Tibial artery (tissue), 4 donors: ENCODE results near the gene AP1B1.
A peak's percentile ranks its signal among the peaks of the same experiment; 100 is the strongest.

Experiments
- DNase-seq, 2 donors: peaks; one replicate each; pipeline ENCODE4 v3.0.0-alpha.2; 2019
- H3K27ac ChIP-seq, 2 donors: fragments of 200-600 bp; sonication (generic) in 1 of 2; 1 replicate in 1 of 2; 2 replicates in 1 of 2; pipeline ENCODE4 v1.5.1; 2018 to 2019; ENCODE audit warnings: mild to moderate bottlenecking in 1 of 2
- H3K27me3 ChIP-seq, 2 donors: fragments of 200-600 bp; sonication (generic) in 1 of 2; one replicate each; pipeline versions ENCODE4 v1.5.1 to v1.6.0; 2016 to 2019
- H3K36me3 ChIP-seq, 3 donors: fragments of 200-600 bp; sonication (generic) in 2 of 3; one replicate each; pipeline ENCODE4 v1.5.1; 2016 to 2019; ENCODE audit warnings: mild to moderate bottlenecking in 2 of 3
- H3K4me1 ChIP-seq, 4 donors: fragments of 200-600 bp; sonication (generic) in 2 of 4; 1 replicate in 3 of 4; 2 replicates in 1 of 4; pipeline ENCODE4 v1.5.1; 2016 to 2019
- H3K4me3 ChIP-seq, 2 donors: fragments of 200-600 bp; sonication (generic) in 1 of 2; 1 replicate in 1 of 2; 2 replicates in 1 of 2; pipeline ENCODE4 v1.5.1; 2018 to 2019; ENCODE audit warnings: mild to moderate bottlenecking in 2 of 2
- H3K9me3 ChIP-seq, 3 donors: fragments of 200-600 bp; sonication (generic) in 1 of 3; one replicate each; pipeline ENCODE4 v1.5.1; 2016 to 2019
- intact Hi-C: fragments of 100-400 bp; cut with DNase I; formaldehyde crosslinking; loops from one replicate; pipeline ENCODE4 v1.15.0; 2023; ENCODE audit warnings: low total_unique reads
- TF ChIP-seq, protein P1 (sequence below), 2 experiments: fragments of 200-600 bp in 1 of 2; fragments of 450-650 bp in 1 of 2; IDR thresholded peaks; one replicate each; pipeline ENCODE4 v1.5.1; 2017 to 2019; ENCODE audit warnings: antibody characterized with exemption in 2 of 2, mild to moderate bottlenecking in 1 of 2, moderate library complexity in 1 of 2

The AP1B1 gene

DNA sequence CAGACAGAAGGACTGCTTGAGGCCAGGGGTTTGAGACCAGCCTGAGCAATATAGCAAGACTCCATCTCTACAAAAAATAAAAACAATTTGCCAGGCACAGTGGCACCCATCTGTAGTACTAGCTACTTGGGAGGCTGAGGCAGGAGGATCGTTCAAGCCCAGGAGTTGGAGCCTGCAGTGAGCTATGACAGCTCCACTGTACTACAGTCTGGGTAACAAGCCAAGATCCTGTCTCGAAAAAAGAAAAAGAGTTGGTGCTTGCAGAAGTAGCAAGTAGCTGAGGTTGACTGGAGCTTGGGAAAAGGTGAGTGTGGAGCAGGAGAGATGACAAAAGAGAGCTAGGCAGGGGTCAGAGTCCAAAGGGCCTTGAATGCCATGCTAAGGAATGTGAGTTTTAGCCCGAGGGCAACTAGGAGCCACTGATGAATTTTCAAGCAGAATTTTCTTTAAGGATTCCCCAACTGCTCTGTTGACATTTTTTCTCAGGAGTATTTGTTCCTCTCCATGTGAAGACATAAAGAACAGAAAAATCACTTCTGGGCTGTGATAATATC, 3.1 kb downstream of the AP1B1 start:
- Histone ChIP-seq H3K27me3 (no peaks in the 10 kb centered on the region), H3K4me3 (no peak overlapping the region), H3K36me3 (peaks cover 0 to 10% (median 4%) of the 10 kb centered on the region in 3 donors), H3K27ac (no peak overlapping the region), H3K4me1 (peaks cover 0 to 33% (median 16%) of the 10 kb centered on the region in 4 donors), H3K9me3 (no peaks in the 10 kb centered on the region)
- TF ChIP-seq, protein P1, sequence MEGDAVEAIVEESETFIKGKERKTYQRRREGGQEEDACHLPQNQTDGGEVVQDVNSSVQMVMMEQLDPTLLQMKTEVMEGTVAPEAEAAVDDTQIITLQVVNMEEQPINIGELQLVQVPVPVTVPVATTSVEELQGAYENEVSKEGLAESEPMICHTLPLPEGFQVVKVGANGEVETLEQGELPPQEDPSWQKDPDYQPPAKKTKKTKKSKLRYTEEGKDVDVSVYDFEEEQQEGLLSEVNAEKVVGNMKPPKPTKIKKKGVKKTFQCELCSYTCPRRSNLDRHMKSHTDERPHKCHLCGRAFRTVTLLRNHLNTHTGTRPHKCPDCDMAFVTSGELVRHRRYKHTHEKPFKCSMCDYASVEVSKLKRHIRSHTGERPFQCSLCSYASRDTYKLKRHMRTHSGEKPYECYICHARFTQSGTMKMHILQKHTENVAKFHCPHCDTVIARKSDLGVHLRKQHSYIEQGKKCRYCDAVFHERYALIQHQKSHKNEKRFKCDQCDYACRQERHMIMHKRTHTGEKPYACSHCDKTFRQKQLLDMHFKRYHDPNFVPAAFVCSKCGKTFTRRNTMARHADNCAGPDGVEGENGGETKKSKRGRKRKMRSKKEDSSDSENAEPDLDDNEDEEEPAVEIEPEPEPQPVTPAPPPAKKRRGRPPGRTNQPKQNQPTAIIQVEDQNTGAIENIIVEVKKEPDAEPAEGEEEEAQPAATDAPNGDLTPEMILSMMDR (IDR thresholded peaks at IDR 0.05) = no peak
- intact Hi-C loops = loop anchor here (5.0 kb wide), 1 partner anchor 78 kb away; the partner anchor contains the start of gene GAS2L1
- no peak for DNase-seq

DNA sequence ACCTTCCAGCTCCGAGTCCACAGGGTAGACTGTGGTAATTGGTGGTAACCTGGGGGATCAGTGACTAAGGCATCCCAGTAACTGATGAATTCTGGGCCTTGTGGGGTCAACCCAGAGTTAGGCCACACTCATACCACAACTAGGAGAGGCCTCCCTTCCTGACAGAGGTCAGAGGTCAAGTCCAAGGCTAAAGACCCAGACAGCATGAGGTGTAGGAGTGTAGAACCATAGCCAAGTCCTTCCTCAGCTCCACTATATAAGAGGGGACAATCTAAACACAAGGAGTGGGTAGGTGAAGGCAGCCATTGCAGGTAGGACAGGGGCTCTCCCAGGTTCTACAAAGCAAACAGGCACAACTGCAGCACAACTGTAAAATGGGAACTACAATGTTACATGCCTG, 4.6 kb downstream of the AP1B1 start:
- TF ChIP-seq, protein P1 (IDR thresholded peaks at IDR 0.05) = no peak
- Histone ChIP-seq H3K4me1 (peaks cover 0 to 27% (median 10%) of the 10 kb centered on the region in 4 donors), H3K9me3 (no peaks in the 10 kb centered on the region), H3K27ac (no peak overlapping the region), H3K4me3 (no peak overlapping the region), H3K36me3 (peaks cover 0 to 10% (median 4%) of the 10 kb centered on the region in 3 donors), H3K27me3 (no peaks in the 10 kb centered on the region)
- peak in 1 of 2 donors; percentile 16 for DNase-seq
- intact Hi-C loops = no loop called here

DNA sequence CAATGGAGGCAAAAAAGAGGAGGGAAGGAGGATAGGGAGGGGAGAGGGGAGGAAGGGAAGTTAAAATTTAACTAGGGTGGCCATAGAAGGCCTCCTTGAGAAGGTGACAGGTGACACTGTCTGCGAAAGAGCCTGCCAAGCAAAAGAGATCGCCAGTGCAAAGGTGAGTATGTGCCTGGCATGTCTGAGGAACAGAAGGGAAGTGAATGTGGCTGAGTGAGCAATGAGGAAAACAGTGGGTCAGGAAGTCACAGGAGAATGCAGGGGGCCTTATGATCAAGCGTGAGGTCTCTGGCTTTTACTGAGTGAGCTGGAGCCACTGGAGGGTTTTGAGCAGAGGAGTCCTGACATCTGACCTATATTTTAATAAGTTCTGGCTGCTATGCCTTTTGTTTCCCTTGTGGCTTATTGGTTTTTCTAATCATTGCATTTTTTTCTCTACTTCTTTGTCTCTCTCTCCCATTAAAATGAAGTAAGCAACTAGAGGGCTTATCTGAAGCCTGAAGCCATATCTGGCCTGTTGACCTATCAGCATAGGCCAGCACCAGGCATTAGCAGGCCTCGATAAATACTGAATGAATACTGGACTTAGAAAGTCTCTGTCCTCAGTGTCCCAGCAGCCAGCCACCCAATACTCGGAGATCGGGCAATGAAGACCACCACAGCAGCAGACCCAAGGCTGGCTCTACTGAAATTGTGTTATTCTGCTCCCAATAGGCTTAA, 5.6 kb downstream of the AP1B1 start:
- peak in 1 of 2 donors; percentile 59 for DNase-seq
- H3K4me1 ChIP-seq = peaks cover 0 to 23% (median 8%) of the 10 kb centered on the region in 4 donors
- TF ChIP-seq, protein P1 (IDR thresholded peaks at IDR 0.05) = no peak
- no peak overlapping the region for H3K4me3 ChIP-seq
- no peaks in the 10 kb centered on the region for H3K27me3 ChIP-seq
- H3K27ac ChIP-seq = no peak overlapping the region
- intact Hi-C loops = no loop called here
- H3K9me3 ChIP-seq = no peaks in the 10 kb centered on the region
- H3K36me3 ChIP-seq = peaks cover 2 to 15% (median 4%) of the 10 kb centered on the region in 3 donors

DNA sequence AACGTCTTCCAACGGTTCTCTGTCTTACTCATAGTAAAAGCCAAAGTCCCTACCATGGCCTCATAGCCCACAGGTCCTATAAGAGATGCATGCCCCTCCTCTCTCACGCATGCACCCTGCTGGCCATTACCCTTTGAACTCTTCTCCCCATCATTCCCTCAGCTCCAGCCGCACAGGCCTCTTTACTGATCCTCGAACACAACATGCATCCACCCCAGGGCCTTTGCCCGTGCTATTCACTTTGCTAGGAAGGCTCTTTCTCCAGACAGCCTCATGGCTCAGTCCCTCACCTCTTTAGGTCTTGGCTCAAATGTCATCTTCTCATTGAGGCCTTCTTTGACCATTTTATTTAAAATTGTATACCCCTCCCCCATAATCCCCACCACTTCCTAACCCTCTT, 7.5 kb downstream of the AP1B1 start:
- intact Hi-C loops = no loop called here

DNA sequence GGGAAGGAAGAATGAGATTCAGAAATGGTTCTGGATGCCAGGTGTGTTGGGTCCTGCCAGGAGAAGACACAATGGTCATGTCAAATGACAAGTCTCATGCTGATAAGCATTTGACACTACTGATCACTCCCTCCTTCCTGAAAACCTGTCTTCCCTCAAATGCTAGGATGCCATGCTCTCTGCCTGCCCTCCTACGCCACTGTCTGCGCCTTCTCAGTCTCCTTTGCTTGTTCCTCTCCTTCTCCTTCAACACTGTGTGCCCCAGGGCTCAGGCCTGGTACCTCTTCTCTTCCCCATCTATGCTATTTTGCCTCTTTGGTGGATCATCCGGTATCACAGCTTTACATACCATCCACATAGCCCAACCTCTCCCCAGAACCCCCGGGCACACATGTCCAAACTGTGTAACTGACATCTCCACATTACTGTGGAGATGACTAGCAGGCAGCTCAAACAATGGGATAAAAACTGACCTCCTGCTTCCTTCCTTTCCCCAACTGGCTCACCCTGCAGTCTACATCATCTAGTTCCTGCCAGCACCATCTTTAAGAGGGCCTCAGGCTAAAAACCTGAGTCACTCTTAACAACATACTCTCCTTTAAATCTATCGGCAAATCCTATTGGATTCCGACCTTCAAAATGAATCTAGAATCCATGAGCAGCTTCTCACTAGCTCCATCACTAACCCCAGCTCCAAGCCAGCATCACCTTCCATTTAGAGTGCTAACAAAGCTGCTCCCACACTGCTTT, 8.2 kb downstream of the AP1B1 start:
- H3K4me1 ChIP-seq = peaks cover 0 to 5% (median 0%) of the 10 kb centered on the region in 4 donors
- intact Hi-C loops = no loop called here
- TF ChIP-seq, protein P1 (IDR thresholded peaks at IDR 0.05) = no peak
- H3K36me3 ChIP-seq = peaks cover 4 to 36% (median 9%) of the 10 kb centered on the region in 3 donors
- no peak for DNase-seq
- no peak overlapping the region for H3K27ac ChIP-seq
- no peaks in the 10 kb centered on the region for H3K9me3 ChIP-seq
- no peaks in the 10 kb centered on the region for H3K27me3 ChIP-seq
- H3K4me3 ChIP-seq = no peak overlapping the region

More for the DNA sequence above, 7.5 kb downstream of the AP1B1 start:
- Histone ChIP-seq H3K4me3 (no peak overlapping the region), H3K4me1 (peaks cover 0 to 6% (median 0%) of the 10 kb centered on the region in 4 donors), H3K27me3 (no peaks in the 10 kb centered on the region), H3K27ac (no peak overlapping the region), H3K9me3 (no peaks in the 10 kb centered on the region), H3K36me3 (peaks cover 4 to 32% (median 9%) of the 10 kb centered on the region in 3 donors)
- TF ChIP-seq, protein P1 (IDR thresholded peaks at IDR 0.05) = no peak
- no peak for DNase-seq
